SH-SY5Y (cell line): ENCODE results near the gene LRRFIP1.

Experiments used
- GATA2 ChIP-seq: IDR thresholded peaks from 2 replicates; pipeline ENCODE4 v1.6.1; 2011; ENCODE audit warnings: mild to moderate bottlenecking, low read depth, low read length
- GATA3 ChIP-seq: IDR thresholded peaks from 2 replicates; pipeline ENCODE4 v1.6.1; 2011; ENCODE audit warnings: low read depth, mild to moderate bottlenecking, low read length, moderate library complexity

GRCh38 chr2:237708065-237708398, 80.6 kb downstream of the LRRFIP1 start:
- TF ChIP-seq GATA2 (no peak), GATA3 (no peak)
